ENCODE measurements around the gene TBC1D5. TPM values are rescaled to one million over a fixed set of nuclear protein-coding genes. Genes with fewer than 3 reads are reported as not detected.

Gene TBC1D5
- total RNA-seq, 1 experiment from 2014 or later, result 30.4 TPM

- H3K27me3 ChIP-seq (ENCODE audit: control insufficient read depth, insufficient read depth, low read length), result no peaks in the 10 kb centered on the region
- H3K9me3 ChIP-seq (ENCODE audit: control insufficient read depth, insufficient read depth, low read depth, low read length), result no peaks in the 10 kb centered on the region
- no peak for TF ChIP-seq CTCF (IDR thresholded peaks at IDR 0.05)
- TF ChIP-seq POLR2AphosphoS5 (IDR thresholded peaks at IDR 0.05; ENCODE audit: low read depth, low read length), result no peak
- TF ChIP-seq REST (IDR thresholded peaks at IDR 0.05; ENCODE audit: insufficient read depth in 1 of 2, low read depth in 2 of 2, low read length in 1 of 2), result no peak
- TF ChIP-seq TCF7L2 (IDR thresholded peaks at IDR 0.05; ENCODE audit: low read depth, low read length), result no peak
- H3K36me3 ChIP-seq (ENCODE audit: control insufficient read depth, insufficient read depth, low read length), result no peaks in the 10 kb centered on the region
- ATAC-seq (no peak), DNase-seq (ENCODE audit: low read depth, low spot score) (peak; percentile 57)
- intact Hi-C loops (cut with micrococcal nuclease; ENCODE audit: unreplicated experiment) (loop anchor here (5.0 kb wide), 1 partner anchor 203 kb away; no protein-coding TSS in a partner anchor), in situ Hi-C loops (cut with HindIII; ENCODE audit: low pct_unique_long_range_greater_than_20kb, low sequenced_read_pairs) (no loop called here)
- no peak overlapping the region for H3K27ac ChIP-seq (ENCODE audit: low read length)
- no TSS peak for BruUV-seq (replicated peaks)
- H3K4me1 ChIP-seq (ENCODE audit: control insufficient read depth, insufficient read depth, low read length), result no peaks in the 10 kb centered on the region
- ChIA-PET POLR2A (no interaction called here), CTCF (no interaction called here)
- H3K4me3 ChIP-seq (ENCODE audit: low read depth in 2 of 2, low read length in 2 of 2), result no peak overlapping the region
These were observed 102.7 kb downstream of the TBC1D5 start for GRCh38 chr3:17639765-17640164.

- intact Hi-C loops (cut with micrococcal nuclease; ENCODE audit: unreplicated experiment) (no loop called here), in situ Hi-C loops (cut with HindIII; ENCODE audit: low pct_unique_long_range_greater_than_20kb, low sequenced_read_pairs) (no loop called here)
- Histone ChIP-seq H3K27ac (ENCODE audit: low read length) (no peak overlapping the region), H3K9me3 (ENCODE audit: control insufficient read depth, insufficient read depth, low read depth, low read length) (no peaks in the 10 kb centered on the region), H3K27me3 (ENCODE audit: control insufficient read depth, insufficient read depth, low read length) (no peaks in the 10 kb centered on the region), H3K4me3 (ENCODE audit: low read depth in 2 of 2, low read length in 2 of 2) (no peak overlapping the region), H3K4me1 (ENCODE audit: control insufficient read depth, insufficient read depth, low read length) (no peaks in the 10 kb centered on the region), H3K36me3 (ENCODE audit: control insufficient read depth, insufficient read depth, low read length) (no peaks in the 10 kb centered on the region)
- no peak for ATAC-seq
- no TSS peak for BruUV-seq (replicated peaks)
- TF ChIP-seq TCF7L2 (IDR thresholded peaks at IDR 0.05; ENCODE audit: low read depth, low read length), result no peak
- no peak for TF ChIP-seq POLR2AphosphoS5 (IDR thresholded peaks at IDR 0.05; ENCODE audit: low read depth, low read length)
- TF ChIP-seq REST (IDR thresholded peaks at IDR 0.05; ENCODE audit: insufficient read depth in 1 of 2, low read depth in 2 of 2, low read length in 1 of 2), result no peak
- no peak for TF ChIP-seq SIN3A (IDR thresholded peaks at IDR 0.05; ENCODE audit: borderline replicate concordance, insufficient read depth, low read depth, low read length)
- TF ChIP-seq CTCF (IDR thresholded peaks at IDR 0.05), result no peak
- POLR2A ChIA-PET, result no interaction called here
- no peak for DNase-seq (ENCODE audit: low read depth, low spot score)
- CTCF ChIA-PET, result no interaction called here
These were observed 103.2 kb downstream of the TBC1D5 start for GRCh38 chr3:17639257-17639656.

Measured in Panc1 (cell line).